ENCODE measurements around the gene VMP1. TPM values are rescaled to one million over a fixed set of nuclear protein-coding genes. Genes with fewer than 3 reads are reported as not detected.

VMP1 gene
- 135 to 235 TPM (median 159 TPM) in 5 replicates for total RNA-seq (2022; extraction: Qiagen RNA extraction; ENCODE audit: low read depth)

DNA sequence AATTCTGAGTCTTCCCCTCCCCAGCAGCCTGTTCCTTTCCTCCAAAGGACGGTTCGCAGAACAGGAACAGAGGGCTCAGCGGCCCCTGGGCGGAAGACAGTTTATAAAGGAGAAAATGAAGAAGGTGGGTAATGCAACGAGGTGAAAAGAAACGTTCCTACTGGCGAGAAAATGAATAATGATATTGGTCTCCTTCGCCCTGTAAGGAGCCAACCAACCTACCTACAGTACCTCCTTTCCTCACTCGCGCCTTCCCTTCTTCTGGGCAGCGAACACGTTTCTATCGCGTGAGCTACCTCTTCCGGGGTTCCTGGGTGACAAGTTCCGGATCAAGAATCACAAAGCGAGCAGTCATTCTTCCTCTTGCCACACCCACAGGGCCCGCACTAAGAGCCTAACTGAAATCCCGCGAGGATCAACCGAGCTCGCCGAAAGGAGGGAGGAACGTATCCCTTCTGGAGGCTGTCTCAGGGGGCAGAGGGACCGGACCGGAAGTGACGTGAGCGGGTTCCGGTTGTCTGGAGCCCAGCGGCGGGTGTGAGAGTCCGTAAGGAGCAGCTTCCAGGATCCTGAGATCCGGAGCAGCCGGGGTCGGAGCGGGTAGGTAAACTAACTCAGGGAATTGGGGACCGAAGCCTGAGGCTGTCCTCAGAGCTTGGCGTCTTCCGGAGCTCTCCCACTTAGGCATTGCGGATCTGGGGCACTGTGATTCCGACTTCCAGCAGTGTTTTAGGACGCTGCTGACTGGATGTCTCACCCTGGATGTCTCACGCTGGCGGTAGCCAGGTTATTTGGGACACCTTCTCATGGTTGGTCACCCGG is at the start of gene VMP1, which contains the start of gene PTRH2:
Gene VMP1 (plus strand): TSS at position 506 of the 822 bp plus-strand sequence. CDS start 23,793 bp downstream, outside the sequence.
Gene PTRH2 (minus strand): TSS at position 282 of the 822 bp plus-strand sequence. CDS start 9,452 bp downstream, outside the sequence.

Other genes with a start within 250 kb of the VMP1 start
- gene DHX40, start 142.0 kb upstream of the VMP1 start, total RNA-seq (2022; extraction: Qiagen RNA extraction; ENCODE audit: low read depth), result 33.9 to 45.8 TPM (median 40.1 TPM) in 5 replicates
- gene CLTC, start 87.8 kb upstream of the VMP1 start, total RNA-seq (2022; extraction: Qiagen RNA extraction; ENCODE audit: low read depth), result 185 to 241 TPM (median 194 TPM) in 5 replicates
- 106 to 123 TPM (median 112 TPM) in 5 replicates for gene PTRH2, start 224 bp upstream of the VMP1 start, total RNA-seq (2022; extraction: Qiagen RNA extraction; ENCODE audit: low read depth)
- 13.3 to 17.2 TPM (median 14.1 TPM) in 5 replicates for gene TUBD1, start 185.3 kb downstream of the VMP1 start, total RNA-seq (2022; extraction: Qiagen RNA extraction; ENCODE audit: low read depth)
- 41.6 to 61.2 TPM (median 46.5 TPM) in 5 replicates for gene RPS6KB1, start 185.5 kb downstream of the VMP1 start, total RNA-seq (2022; extraction: Qiagen RNA extraction; ENCODE audit: low read depth)

Measured in A549 treated with CpdA at 1 μM for 4 hours (cell line).